Tibial nerve (tissue), 3 donors: ENCODE data around the gene CDH12.

Experiments
- POLR2A ChIP-seq, 2 donors: fragments of 450-650 bp; IDR thresholded peaks; one replicate each; pipeline ENCODE4 v1.6.1; 2017; ENCODE audit warnings: antibody characterized with exemption in 2 of 2, mild to moderate bottlenecking in 2 of 2, moderate library complexity in 2 of 2
- TF ChIP-seq, protein P1 (sequence below), 5 experiments: fragments of 200-600 bp in 3 of 5; fragments of 450-650 bp in 2 of 5; sonication (generic) in 3 of 5; IDR thresholded peaks; one replicate each; pipeline ENCODE4 v1.5.1; 2016 to 2019; ENCODE audit warnings: antibody characterized with exemption in 5 of 5, mild to moderate bottlenecking in 3 of 5, moderate library complexity in 2 of 5

DNA sequence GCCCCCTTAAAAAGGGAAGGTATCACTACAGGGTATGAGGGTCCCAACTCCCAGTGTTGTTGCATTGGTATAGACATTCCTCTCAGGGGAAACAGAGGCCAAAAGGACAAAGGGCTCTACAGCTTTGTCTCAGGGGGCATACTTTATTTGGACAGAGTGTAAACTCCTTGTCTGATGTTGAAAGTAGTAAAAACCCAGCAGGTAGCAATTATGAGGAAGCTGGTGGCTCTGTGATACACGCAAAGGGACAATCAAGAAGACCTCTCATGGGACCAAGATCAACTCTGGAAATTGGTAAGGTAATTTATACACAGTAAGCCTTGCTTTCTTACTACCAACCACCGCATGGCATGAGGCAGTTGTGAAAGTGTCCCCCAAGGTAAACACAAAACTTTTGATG, 764.6 kb downstream of the CDH12 start:
- TF ChIP-seq, protein P1, sequence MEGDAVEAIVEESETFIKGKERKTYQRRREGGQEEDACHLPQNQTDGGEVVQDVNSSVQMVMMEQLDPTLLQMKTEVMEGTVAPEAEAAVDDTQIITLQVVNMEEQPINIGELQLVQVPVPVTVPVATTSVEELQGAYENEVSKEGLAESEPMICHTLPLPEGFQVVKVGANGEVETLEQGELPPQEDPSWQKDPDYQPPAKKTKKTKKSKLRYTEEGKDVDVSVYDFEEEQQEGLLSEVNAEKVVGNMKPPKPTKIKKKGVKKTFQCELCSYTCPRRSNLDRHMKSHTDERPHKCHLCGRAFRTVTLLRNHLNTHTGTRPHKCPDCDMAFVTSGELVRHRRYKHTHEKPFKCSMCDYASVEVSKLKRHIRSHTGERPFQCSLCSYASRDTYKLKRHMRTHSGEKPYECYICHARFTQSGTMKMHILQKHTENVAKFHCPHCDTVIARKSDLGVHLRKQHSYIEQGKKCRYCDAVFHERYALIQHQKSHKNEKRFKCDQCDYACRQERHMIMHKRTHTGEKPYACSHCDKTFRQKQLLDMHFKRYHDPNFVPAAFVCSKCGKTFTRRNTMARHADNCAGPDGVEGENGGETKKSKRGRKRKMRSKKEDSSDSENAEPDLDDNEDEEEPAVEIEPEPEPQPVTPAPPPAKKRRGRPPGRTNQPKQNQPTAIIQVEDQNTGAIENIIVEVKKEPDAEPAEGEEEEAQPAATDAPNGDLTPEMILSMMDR (IDR thresholded peaks at IDR 0.05): no peak
- no peak for TF ChIP-seq POLR2A (IDR thresholded peaks at IDR 0.05)
